Measurements from ENCODE around the gene LMBR1L. TPM values are rescaled to one million over a fixed set of nuclear protein-coding genes. Genes with fewer than 3 reads are reported as not detected.

Gene LMBR1L
- total and polyA plus RNA-seq, 5 donors, result 25.6 to 45.3 (median 31.6) TPM

DNA sequence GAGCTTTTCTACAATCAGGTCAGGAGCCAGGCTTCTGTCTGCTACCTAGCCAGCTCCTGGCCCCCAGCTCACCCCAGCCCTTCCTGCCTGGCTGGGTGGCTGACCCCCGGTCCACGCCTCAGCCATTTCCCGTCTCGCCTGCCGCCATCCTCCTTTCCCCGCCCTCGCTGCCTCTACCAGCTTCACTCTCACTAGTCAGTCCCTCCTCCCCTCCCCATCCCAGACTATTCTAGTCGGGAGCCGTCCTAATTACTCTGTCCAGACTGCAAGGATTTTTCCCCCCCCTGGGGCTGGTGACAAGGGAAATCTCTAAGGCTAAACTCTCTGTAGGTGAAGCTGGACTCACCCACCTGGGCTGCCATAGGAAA lies 16.9 kb downstream of the LMBR1L start:
- intact Hi-C loops (cut with DNase I), result no loop called here
- Histone ChIP-seq H3K27ac (ENCODE audit: low read length) (no peak overlapping the region), H3K4me3 (ENCODE audit: low read length) (peak overlapping the region; percentile 26), H3K9me3 (ENCODE audit: control insufficient read depth, low read length) (no peaks in the 10 kb centered on the region), H3K27me3 (ENCODE audit: control insufficient read depth, insufficient read depth) (no peaks in the 10 kb centered on the region), H3K4me1 (ENCODE audit: control insufficient read depth, insufficient read depth, low read length) (peaks cover 9% of the 10 kb centered on the region)
- ATAC-seq (peak; percentile 29 to 70), DNase-seq (peak in 2 of 3 donors; percentile 60 to 76)
- WGBS, result 4% methylated on average over 9 of the region's 9 CpGs

GRCh38 chr12:49092816-49093406 lies 17.7 kb downstream of the LMBR1L start:
- H3K4me3 ChIP-seq (ENCODE audit: low read length), result no peak overlapping the region
- no peak for DNase-seq
- H3K27ac ChIP-seq (ENCODE audit: low read length), result no peak overlapping the region

DNA sequence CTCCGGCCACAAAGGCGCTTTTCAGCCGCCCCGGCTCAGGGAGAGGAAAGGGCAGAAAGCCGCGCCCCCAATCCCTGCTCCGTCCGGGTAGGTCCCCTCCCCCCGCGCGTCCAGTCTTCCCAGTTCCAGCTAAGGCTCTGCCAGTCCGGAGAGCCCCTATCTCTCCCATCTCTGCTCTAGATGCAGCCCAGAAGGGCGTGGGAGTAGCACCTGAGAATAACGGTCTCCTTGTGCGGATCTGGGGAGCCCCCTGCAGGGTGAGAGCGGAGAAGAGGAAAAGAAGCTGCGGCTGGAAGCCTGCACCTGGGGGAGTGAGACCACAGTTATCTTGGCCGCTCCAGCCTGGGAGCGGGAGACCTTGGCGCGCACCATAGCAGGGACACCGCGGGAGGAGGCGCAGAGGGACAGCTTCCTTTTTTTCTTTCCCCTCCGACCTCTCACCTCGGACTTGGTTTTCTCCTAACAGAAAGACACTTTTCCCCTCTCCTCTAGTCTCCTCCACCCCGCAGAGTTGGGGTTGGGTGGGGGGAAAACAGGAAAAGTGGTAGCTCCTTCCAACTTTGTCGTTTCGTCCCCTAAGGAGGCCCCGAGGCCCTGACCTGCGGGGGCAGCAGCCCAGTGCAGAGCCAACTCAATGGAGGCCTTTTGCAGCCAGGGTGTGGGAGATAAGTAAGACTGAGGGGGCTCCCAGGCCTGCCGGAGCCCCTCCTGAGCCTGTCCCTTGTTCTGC lies 18.4 kb downstream of the LMBR1L start:
- no peaks in the 10 kb centered on the region for H3K27me3 ChIP-seq (ENCODE audit: control insufficient read depth, insufficient read depth)
- H3K4me3 ChIP-seq (ENCODE audit: low read length), result peak overlapping the region; percentile 13
- peak; percentile 68 to 80 (median 79) for DNase-seq
- WGBS, result 5% methylated on average over 32 of the region's 32 CpGs
- H3K27ac ChIP-seq (ENCODE audit: low read length), result no peak overlapping the region
- no peaks in the 10 kb centered on the region for H3K9me3 ChIP-seq (ENCODE audit: control insufficient read depth, low read length)
- peaks cover 16% of the 10 kb centered on the region for H3K4me1 ChIP-seq (ENCODE audit: control insufficient read depth, insufficient read depth, low read length)
- intact Hi-C loops (cut with DNase I), result no loop called here
- ATAC-seq, result peak in 1 of 2 donors; percentile 20

More at GRCh38 chr12:49092816-49093406, 17.7 kb downstream of the LMBR1L start:
- Histone ChIP-seq H3K4me1 (ENCODE audit: control insufficient read depth, insufficient read depth, low read length) (peaks cover 15% of the 10 kb centered on the region), H3K9me3 (ENCODE audit: control insufficient read depth, low read length) (no peaks in the 10 kb centered on the region), H3K27me3 (ENCODE audit: control insufficient read depth, insufficient read depth) (no peaks in the 10 kb centered on the region)
- 62% methylated on average over 4 of the region's 4 CpGs for WGBS
- intact Hi-C loops (cut with DNase I), result no loop called here
- no peak for ATAC-seq

- WGBS, result 5% methylated on average over 14 of the region's 14 CpGs
- DNase-seq (no peak), ATAC-seq (no peak)
- intact Hi-C loops (cut with DNase I), result no loop called here
- peak overlapping the region; percentile 13 for H3K4me3 ChIP-seq (ENCODE audit: low read length)
- no peaks in the 10 kb centered on the region for H3K9me3 ChIP-seq (ENCODE audit: control insufficient read depth, low read length)
- no peak overlapping the region for H3K27ac ChIP-seq (ENCODE audit: low read length)
- no peaks in the 10 kb centered on the region for H3K27me3 ChIP-seq (ENCODE audit: control insufficient read depth, insufficient read depth)
- peaks cover 16% of the 10 kb centered on the region for H3K4me1 ChIP-seq (ENCODE audit: control insufficient read depth, insufficient read depth, low read length)
These were observed 18.9 kb downstream of the LMBR1L start for GRCh38 chr12:49091836-49092085.

DNA sequence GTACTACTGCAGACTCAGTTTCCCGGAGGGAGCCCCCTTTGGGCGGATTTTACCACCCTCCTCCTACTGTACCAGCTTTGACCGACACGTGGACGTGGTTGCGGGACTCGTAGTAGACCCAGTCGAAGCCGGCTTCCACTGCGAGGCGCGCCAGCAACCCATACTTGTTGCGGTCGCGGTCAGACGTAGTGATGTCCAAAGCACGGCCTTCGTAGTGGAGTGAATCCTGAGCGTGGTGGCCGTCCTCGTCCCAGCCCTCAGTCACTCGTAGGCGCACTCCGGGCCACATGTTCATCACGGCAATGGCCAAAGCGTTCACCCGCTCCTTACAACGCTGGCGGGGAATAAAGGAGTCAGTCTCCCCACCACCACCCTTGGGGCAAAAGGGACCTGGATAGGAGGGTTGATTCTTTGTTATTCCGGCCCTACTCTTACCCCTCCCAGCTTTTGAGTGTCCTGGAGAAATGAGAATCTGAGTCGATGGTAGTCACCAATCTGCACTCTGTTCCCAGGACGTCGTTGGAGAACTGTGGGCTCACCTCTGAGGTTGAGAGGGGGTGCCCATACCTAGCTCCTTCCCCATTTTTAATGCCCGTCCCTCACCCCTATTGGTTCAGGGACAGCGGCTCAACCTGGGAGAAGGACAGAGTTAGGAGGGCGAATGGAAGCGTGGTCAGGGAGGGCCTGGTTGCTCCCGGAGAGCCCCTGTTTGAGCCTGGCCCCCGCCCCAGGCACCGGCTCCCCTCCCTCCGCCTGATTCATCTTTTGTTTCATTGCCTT lies 19.4 kb downstream of the LMBR1L start:
- 49% methylated on average over 41 of the region's 41 CpGs for WGBS
- no peak for ATAC-seq
- Histone ChIP-seq H3K27me3 (ENCODE audit: control insufficient read depth, insufficient read depth) (no peaks in the 10 kb centered on the region), H3K9me3 (ENCODE audit: control insufficient read depth, low read length) (no peaks in the 10 kb centered on the region), H3K27ac (ENCODE audit: low read length) (no peak overlapping the region), H3K4me3 (ENCODE audit: low read length) (no peak overlapping the region), H3K4me1 (ENCODE audit: control insufficient read depth, insufficient read depth, low read length) (peaks cover 16% of the 10 kb centered on the region)
- intact Hi-C loops (cut with DNase I), result no loop called here
- DNase-seq, result no peak

DNA sequence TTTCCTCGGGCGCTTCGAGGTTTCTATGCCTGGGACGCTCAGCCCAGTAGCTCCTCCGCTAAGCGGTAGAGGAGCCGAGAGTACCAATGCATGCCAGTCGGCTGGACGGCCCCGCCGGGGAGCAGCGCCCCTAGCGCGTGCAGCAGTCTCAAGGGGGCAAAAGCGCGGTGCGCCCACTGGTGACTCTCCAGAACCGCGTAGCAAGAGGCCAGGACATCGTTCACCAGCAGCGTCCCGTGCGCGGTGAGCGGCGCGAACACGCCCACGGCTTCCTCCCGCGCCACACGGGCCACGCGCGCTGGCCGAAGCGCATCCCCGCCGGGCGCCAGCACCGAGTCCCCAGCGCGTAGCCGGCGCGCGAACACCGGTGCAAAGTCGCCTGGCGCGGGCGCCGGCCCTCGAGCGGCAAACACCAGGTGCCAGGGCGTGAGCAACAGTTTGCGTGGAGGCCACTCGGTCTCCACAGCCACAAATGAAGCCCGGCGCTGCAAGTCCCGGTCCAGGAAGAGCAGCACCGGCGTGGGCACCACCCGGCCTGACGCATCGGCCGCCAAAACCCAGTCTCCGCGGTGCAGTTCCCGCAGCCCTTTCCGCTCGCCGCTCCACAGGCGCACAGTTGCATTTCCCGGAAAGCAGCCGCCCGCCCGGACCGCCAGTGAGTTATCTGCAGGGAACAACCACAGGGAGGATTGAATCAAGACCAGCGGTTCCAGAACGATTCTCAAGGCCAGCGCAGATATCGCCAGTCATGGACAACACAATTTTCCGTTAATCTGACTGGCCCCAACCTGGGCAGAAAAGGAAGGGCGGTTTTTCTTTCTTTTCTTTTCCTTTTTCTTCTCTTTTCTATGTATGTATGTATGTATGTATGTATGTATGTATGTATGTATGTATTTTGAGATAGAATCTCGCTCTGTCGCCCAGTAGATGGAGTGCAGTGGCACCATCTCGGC lies 20.6 kb downstream of the LMBR1L start:
- WGBS, result 4% methylated on average over 88 of the region's 88 CpGs
- intact Hi-C loops (cut with DNase I), result loop anchor here (5.0 to 10.0 kb wide), 3 partner anchors 32 to 147 kb away; no protein-coding TSS in a partner anchor
- H3K27me3 ChIP-seq (ENCODE audit: control insufficient read depth, insufficient read depth), result no peaks in the 10 kb centered on the region

GRCh38 chr12:49088932-49089330 lies 21.7 kb downstream of the LMBR1L start:
- Histone ChIP-seq H3K4me3 (ENCODE audit: low read length) (no peak overlapping the region), H3K4me1 (ENCODE audit: control insufficient read depth, insufficient read depth, low read length) (peaks cover 11% of the 10 kb centered on the region), H3K27me3 (ENCODE audit: control insufficient read depth, insufficient read depth) (no peaks in the 10 kb centered on the region), H3K27ac (ENCODE audit: low read length) (no peak overlapping the region), H3K9me3 (ENCODE audit: control insufficient read depth, low read length) (no peaks in the 10 kb centered on the region)
- intact Hi-C loops (cut with DNase I), result loop anchor here (5.0 to 10.0 kb wide), 3 partner anchors 33 to 148 kb away; no protein-coding TSS in a partner anchor
- ATAC-seq, result no peak
- DNase-seq, result no peak
- WGBS, result 65% methylated on average over 6 of the region's 6 CpGs

More for the DNA sequence above, 20.6 kb downstream of the LMBR1L start:
- Histone ChIP-seq H3K4me1 (ENCODE audit: control insufficient read depth, insufficient read depth, low read length) (peaks cover 15% of the 10 kb centered on the region), H3K4me3 (ENCODE audit: low read length) (peak overlapping the region; percentile 30), H3K9me3 (ENCODE audit: control insufficient read depth, low read length) (no peaks in the 10 kb centered on the region), H3K27ac (ENCODE audit: low read length) (no peak overlapping the region)
- peak; percentile 64 to 80 (median 77) for DNase-seq
- peak in 1 of 2 donors; percentile 29 for ATAC-seq

- DNase-seq (peak; percentile 77 to 80 (median 77)), ATAC-seq (peak; percentile 90)
- intact Hi-C loops (cut with DNase I), result loop anchor here (5.0 to 10.0 kb wide), 3 partner anchors 34 to 149 kb away; no protein-coding TSS in a partner anchor
- peaks cover 11% of the 10 kb centered on the region for H3K4me1 ChIP-seq (ENCODE audit: control insufficient read depth, insufficient read depth, low read length)
- H3K9me3 ChIP-seq (ENCODE audit: control insufficient read depth, low read length), result no peaks in the 10 kb centered on the region
- no peaks in the 10 kb centered on the region for H3K27me3 ChIP-seq (ENCODE audit: control insufficient read depth, insufficient read depth)
- WGBS, result 1% methylated on average over 18 of the region's 18 CpGs
- H3K4me3 ChIP-seq (ENCODE audit: low read length), result no peak overlapping the region
- H3K27ac ChIP-seq (ENCODE audit: low read length), result no peak overlapping the region
These were observed 22.3 kb downstream of the LMBR1L start for GRCh38 chr12:49088150-49088931.

GRCh38 chr12:49086116-49086515 lies 24.5 kb downstream of the LMBR1L start:
- 74% methylated on average over 3 of the region's 3 CpGs for WGBS
- ATAC-seq (no peak), DNase-seq (no peak)
- Histone ChIP-seq H3K27me3 (ENCODE audit: control insufficient read depth, insufficient read depth) (no peaks in the 10 kb centered on the region), H3K4me1 (ENCODE audit: control insufficient read depth, insufficient read depth, low read length) (peaks cover 8% of the 10 kb centered on the region), H3K27ac (ENCODE audit: low read length) (no peak overlapping the region), H3K9me3 (ENCODE audit: control insufficient read depth, low read length) (no peaks in the 10 kb centered on the region), H3K4me3 (ENCODE audit: low read length) (no peak overlapping the region)
- intact Hi-C loops (cut with DNase I), result loop anchor here (5.0 to 10.0 kb wide), 3 partner anchors 36 to 151 kb away; no protein-coding TSS in a partner anchor

DNA sequence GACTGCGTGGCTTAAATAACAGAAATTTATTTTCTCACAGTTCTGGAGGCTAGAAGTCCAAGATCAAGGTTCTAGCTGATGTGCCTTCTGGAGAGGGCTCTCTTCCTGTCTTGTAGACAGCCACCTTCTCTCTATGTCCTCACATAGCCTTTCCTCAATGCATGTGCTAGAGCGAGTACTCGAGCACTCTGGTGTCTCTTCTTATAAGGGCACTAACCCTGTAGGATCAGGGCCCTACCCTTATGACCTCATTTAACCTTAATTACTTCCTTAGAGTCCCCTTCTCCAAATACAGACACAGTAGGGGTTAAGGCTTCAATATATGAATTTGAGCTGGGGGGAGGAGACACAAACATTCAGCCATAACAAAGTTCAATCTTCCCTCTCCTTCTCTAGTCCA lies 26.2 kb downstream of the LMBR1L start:
- intact Hi-C loops (cut with DNase I), result loop anchor here in 1 of 4 donors (10.0 kb wide), 1 partner anchor 150 kb away; no protein-coding TSS in a partner anchor
- ATAC-seq, result no peak
- H3K9me3 ChIP-seq (ENCODE audit: control insufficient read depth, low read length), result no peaks in the 10 kb centered on the region

More for the DNA sequence above, 26.2 kb downstream of the LMBR1L start:
- Histone ChIP-seq H3K4me1 (ENCODE audit: control insufficient read depth, insufficient read depth, low read length) (peaks cover 7% of the 10 kb centered on the region), H3K27me3 (ENCODE audit: control insufficient read depth, insufficient read depth) (no peaks in the 10 kb centered on the region), H3K4me3 (ENCODE audit: low read length) (no peak overlapping the region), H3K27ac (ENCODE audit: low read length) (no peak overlapping the region)
- 99% methylated on average over 3 of the region's 3 CpGs for WGBS
- DNase-seq, result no peak

All from right cardiac atrium (tissue), 5 donors.